DOHH2 (cell line): ENCODE measurements around the gene CCDC122.

Experiments
- CTCF ChIP-seq: fragments of 200-600 bp; sonication (generic); IDR thresholded peaks from one replicate; pipeline ENCODE4 v1.5.1; 2014; ENCODE audit warnings: antibody characterized with exemption, mild to moderate bottlenecking, low read depth, low read length; ENCODE audit not compliant: poor library complexity, severe bottlenecking
- EZH2phosphoT487 ChIP-seq: fragments of 200-600 bp; sonication (generic); IDR thresholded peaks from 2 replicates; pipeline ENCODE4 v1.6.1; 2017; ENCODE audit warnings: borderline replicate concordance, mild to moderate bottlenecking, antibody characterized with exemption, low read length, moderate library complexity, mixed read lengths

DNA sequence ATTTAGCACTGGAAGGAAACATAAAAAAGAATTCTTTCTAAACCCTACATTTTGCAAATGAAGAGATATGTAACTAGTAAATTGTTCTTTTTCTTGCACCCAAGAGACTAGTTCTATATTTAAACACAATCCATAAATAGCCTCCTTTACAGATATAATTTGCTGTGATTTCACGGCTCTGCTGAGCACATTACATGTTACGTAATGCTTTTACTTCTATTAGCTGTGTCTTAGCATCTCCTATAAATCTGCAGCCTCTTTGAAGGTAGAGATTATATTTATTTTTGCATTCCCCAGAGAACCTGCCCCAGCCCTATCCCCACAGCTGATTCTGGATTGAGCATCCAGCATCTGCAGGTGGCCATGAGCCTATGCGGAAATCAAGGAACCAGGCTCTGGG lies 32.3 kb upstream of the CCDC122 start:
- TF ChIP-seq CTCF (no peak), EZH2phosphoT487 (no peak)
